T-helper 1 cell treated with Interleukin-12 subunit alpha and Interleukin-12 subunit beta and Interleukin-4 antibody, amounts not matched to agents 30 ng/mL and 1 ng/mL, for 36 hours (primary cell): Measurements from ENCODE around the gene LYPD5. TPM values are rescaled to one million over a fixed set of nuclear protein-coding genes. Genes with fewer than 3 reads are reported as not detected.
"Not testable (repeated sequence)": the region's sequence is repeated elsewhere in the genome, so short reads cannot be mapped to it uniquely, and the experiment has no call there.

Source experiments
- intact Hi-C: fragments of 100-400 bp; cut with micrococcal nuclease; formaldehyde crosslinking; loops from one replicate; pipeline ENCODE4 v1.15.1; 2024
- total RNA-seq: library from RNA; stranded (reverse); gene quantifications from 2 replicates; pipeline ENCODE4 v1.2.3, GENCODE V29; 2022

Gene LYPD5
- total RNA-seq, 1 donor from 2014 or later, result 0.54 TPM

- intact Hi-C loops, result loop anchor here (1.0 to 10.0 kb wide), 5 partner anchors 15 to 345 kb away; partner anchors contain the start of gene ZNF575
These were observed 22.4 kb downstream of the LYPD5 start for GRCh38 chr19:43779820-43780219.

- intact Hi-C loops, result no loop called here
These were observed 23.0 kb downstream of the LYPD5 start for GRCh38 chr19:43779147-43779819.

- intact Hi-C loops, result no loop called here
These were observed 23.6 kb downstream of the LYPD5 start for GRCh38 chr19:43778651-43779050.

GRCh38 chr19:43777163-43777695 lies 25.0 kb downstream of the LYPD5 start:
- intact Hi-C loops, result no loop called here

- intact Hi-C loops, result no loop called here
These were observed 26.0 kb downstream of the LYPD5 start for GRCh38 chr19:43776286-43776685.

- intact Hi-C loops, result no loop called here
These were observed 26.9 kb downstream of the LYPD5 start for GRCh38 chr19:43775299-43775890.

GRCh38 chr19:43774940-43775258 lies 27.3 kb downstream of the LYPD5 start:
- intact Hi-C loops, result not testable (repeated sequence)

GRCh38 chr19:43774103-43774939 lies 27.9 kb downstream of the LYPD5 start:
- intact Hi-C loops, result no loop called here

- intact Hi-C loops, result no loop called here
These were observed 28.5 kb downstream of the LYPD5 start for GRCh38 chr19:43773725-43774102.

GRCh38 chr19:43769256-43769655 lies 33.0 kb downstream of the LYPD5 start:
- intact Hi-C loops, result no loop called here

GRCh38 chr19:43768273-43769050 lies 33.8 kb downstream of the LYPD5 start:
- intact Hi-C loops, result no loop called here

- intact Hi-C loops, result no loop called here
These were observed 34.4 kb downstream of the LYPD5 start for GRCh38 chr19:43767818-43768217.

GRCh38 chr19:43767316-43767715 lies 34.9 kb downstream of the LYPD5 start:
- intact Hi-C loops, result no loop called here

- intact Hi-C loops, result no loop called here
These were observed 35.5 kb downstream of the LYPD5 start for GRCh38 chr19:43766755-43767043.

- intact Hi-C loops, result loop anchor here (1.0 to 2.0 kb wide), 6 partner anchors 11 to 988 kb away; partner anchors contain the start of genes KCNN4 and SMG9
These were observed 37.0 kb downstream of the LYPD5 start for GRCh38 chr19:43765109-43765876.

- intact Hi-C loops, result loop anchor here (1.0 to 2.0 kb wide), 6 partner anchors 10 to 988 kb away; partner anchors contain the start of genes KCNN4 and SMG9
These were observed 37.6 kb downstream of the LYPD5 start for GRCh38 chr19:43764684-43765083.

- intact Hi-C loops, result no loop called here
These were observed 38.7 kb downstream of the LYPD5 start for GRCh38 chr19:43763473-43763939.

GRCh38 chr19:43762814-43763213 lies 39.4 kb downstream of the LYPD5 start:
- intact Hi-C loops, result no loop called here

GRCh38 chr19:43760941-43761340 lies 41.3 kb downstream of the LYPD5 start:
- intact Hi-C loops, result no loop called here

- intact Hi-C loops, result loop anchor here (10.0 kb wide), 1 partner anchor 1135 kb away; the partner anchor contains the start of gene TOMM40
These were observed 42.7 kb downstream of the LYPD5 start for GRCh38 chr19:43759515-43759914.
